ENCODE measurements around the gene HNMT.

- no peak for TF ChIP-seq POLR2A (IDR thresholded peaks at IDR 0.05; ENCODE audit: low read depth)
- TF ChIP-seq, protein P1, sequence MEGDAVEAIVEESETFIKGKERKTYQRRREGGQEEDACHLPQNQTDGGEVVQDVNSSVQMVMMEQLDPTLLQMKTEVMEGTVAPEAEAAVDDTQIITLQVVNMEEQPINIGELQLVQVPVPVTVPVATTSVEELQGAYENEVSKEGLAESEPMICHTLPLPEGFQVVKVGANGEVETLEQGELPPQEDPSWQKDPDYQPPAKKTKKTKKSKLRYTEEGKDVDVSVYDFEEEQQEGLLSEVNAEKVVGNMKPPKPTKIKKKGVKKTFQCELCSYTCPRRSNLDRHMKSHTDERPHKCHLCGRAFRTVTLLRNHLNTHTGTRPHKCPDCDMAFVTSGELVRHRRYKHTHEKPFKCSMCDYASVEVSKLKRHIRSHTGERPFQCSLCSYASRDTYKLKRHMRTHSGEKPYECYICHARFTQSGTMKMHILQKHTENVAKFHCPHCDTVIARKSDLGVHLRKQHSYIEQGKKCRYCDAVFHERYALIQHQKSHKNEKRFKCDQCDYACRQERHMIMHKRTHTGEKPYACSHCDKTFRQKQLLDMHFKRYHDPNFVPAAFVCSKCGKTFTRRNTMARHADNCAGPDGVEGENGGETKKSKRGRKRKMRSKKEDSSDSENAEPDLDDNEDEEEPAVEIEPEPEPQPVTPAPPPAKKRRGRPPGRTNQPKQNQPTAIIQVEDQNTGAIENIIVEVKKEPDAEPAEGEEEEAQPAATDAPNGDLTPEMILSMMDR (IDR thresholded peaks at IDR 0.05): no peak
- no peak for TF ChIP-seq POLR2AphosphoS5 (IDR thresholded peaks at IDR 0.05)
These were observed 1.8 kb downstream of the HNMT start for GRCh38 chr2:137966043-137966442.
